HG02885 (cell line): ENCODE results near the gene GRK3.
"Not testable (repeated sequence)": the region's sequence is repeated elsewhere in the genome, so short reads cannot be mapped to it uniquely, and the experiment has no call there.

Experiments
- ATAC-seq: cut with Tn5 transposase; IDR thresholded peaks from one replicate; pipeline ENCODE4 v1.9.1; 2021; ENCODE audit warnings: mild to moderate bottlenecking; ENCODE audit not compliant: unreplicated experiment, poor library complexity

The GRK3 gene

GRCh38 chr22:25623310-25623734 is 58.8 kb downstream of the GRK3 start:
- peak; percentile 68 for ATAC-seq

- no peak for ATAC-seq
Observed at GRCh38 chr22:25623851-25624250, 59.4 kb downstream of the GRK3 start.

GRCh38 chr22:25624476-25624875 is 60.0 kb downstream of the GRK3 start:
- ATAC-seq: no peak

GRCh38 chr22:25625747-25626623 is 61.5 kb downstream of the GRK3 start:
- not testable (repeated sequence) for ATAC-seq

- no peak for ATAC-seq
Observed at GRCh38 chr22:25626624-25626990, 62.1 kb downstream of the GRK3 start.

- no peak for ATAC-seq
Observed at GRCh38 chr22:25627271-25627852, 62.9 kb downstream of the GRK3 start.

- no peak for ATAC-seq
Observed at GRCh38 chr22:25628494-25628893, 64.0 kb downstream of the GRK3 start.

GRCh38 chr22:25629613-25630012 is 65.1 kb downstream of the GRK3 start:
- no peak for ATAC-seq

- no peak for ATAC-seq
Observed at GRCh38 chr22:25630447-25630846, 66.0 kb downstream of the GRK3 start.

- no peak for ATAC-seq
Observed at GRCh38 chr22:25636323-25636722, 71.8 kb downstream of the GRK3 start.

GRCh38 chr22:25637032-25637431 is 72.6 kb downstream of the GRK3 start:
- no peak for ATAC-seq

GRCh38 chr22:25637672-25638071 is 73.2 kb downstream of the GRK3 start:
- no peak for ATAC-seq

GRCh38 chr22:25638638-25639037 is 74.2 kb downstream of the GRK3 start:
- ATAC-seq: no peak

GRCh38 chr22:25641650-25642049 is 77.2 kb downstream of the GRK3 start:
- ATAC-seq: no peak

- ATAC-seq: no peak
Observed at GRCh38 chr22:25643232-25644000, 78.9 kb downstream of the GRK3 start.

- no peak for ATAC-seq
Observed at GRCh38 chr22:25644122-25644521, 79.6 kb downstream of the GRK3 start.

- no peak for ATAC-seq
Observed at GRCh38 chr22:25645266-25645665, 80.8 kb downstream of the GRK3 start.

GRCh38 chr22:25645964-25646363 is 81.5 kb downstream of the GRK3 start:
- ATAC-seq: no peak

- no peak for ATAC-seq
Observed at GRCh38 chr22:25650833-25651232, 86.4 kb downstream of the GRK3 start.

- no peak for ATAC-seq
Observed at GRCh38 chr22:25651332-25652085, 87.0 kb downstream of the GRK3 start.
